Mononuclear cell (primary cell): Measurements from ENCODE around the gene AP2A2. TPM values are rescaled to one million over a fixed set of nuclear protein-coding genes. Genes with fewer than 3 reads are reported as not detected.

ENCODE experiments used
- total RNA-seq: library from RNA; depleted of rRNA; stranded (reverse); fragments of >200 nt; gene quantifications from one replicate; pipeline ENCODE4 v1.2.3, GENCODE V29; 2012

The AP2A2 gene
- total RNA-seq, 1 donor, result 40.0 TPM

Other genes with a start within 250 kb of the AP2A2 start
- 30.7 TPM for gene DEAF1, start 230.6 kb upstream of the AP2A2 start, total RNA-seq
- gene TMEM80, start 230.1 kb upstream of the AP2A2 start, total RNA-seq, result 8.3 TPM
- gene EPS8L2, start 219.6 kb upstream of the AP2A2 start, total RNA-seq, result 2.1 TPM
- 141 TPM for gene TALDO1, start 178.4 kb upstream of the AP2A2 start, total RNA-seq
- gene GATD1, start 148.4 kb upstream of the AP2A2 start, total RNA-seq, result 7.2 TPM
- not detected for gene CEND1, start 135.8 kb upstream of the AP2A2 start, total RNA-seq
- 3.5 TPM for gene SLC25A22, start 127.6 kb upstream of the AP2A2 start, total RNA-seq
- 6.2 TPM for gene PIDD1, start 120.6 kb upstream of the AP2A2 start, total RNA-seq
- 653 TPM for gene RPLP2, start 115.9 kb upstream of the AP2A2 start, total RNA-seq
- gene PNPLA2, start 107.0 kb upstream of the AP2A2 start, total RNA-seq, result 81.0 TPM
- 0.84 TPM for gene CRACR2B, start 98.0 kb upstream of the AP2A2 start, total RNA-seq
- 28.5 TPM for gene CD151, start 92.9 kb upstream of the AP2A2 start, total RNA-seq
- 11.2 TPM for gene POLR2L, start 83.3 kb upstream of the AP2A2 start, total RNA-seq
- 15.5 TPM for gene TSPAN4, start 83.0 kb upstream of the AP2A2 start, total RNA-seq
- 8.2 TPM for gene CHID1, start 15.1 kb upstream of the AP2A2 start, total RNA-seq
- gene MUC6, start 110.8 kb downstream of the AP2A2 start, total RNA-seq, result under 0.01 TPM
- not detected for gene MUC2, start 149.0 kb downstream of the AP2A2 start, total RNA-seq
- under 0.01 TPM for gene MUC5AC, start 232.1 kb downstream of the AP2A2 start, total RNA-seq